Left cardiac atrium (tissue), 4 donors: Measurements from ENCODE around the gene GMDS. TPM values are rescaled to one million over a fixed set of nuclear protein-coding genes. Genes with fewer than 3 reads are reported as not detected.

Experiments used
- ATAC-seq, 2 donors: fragments of 200-7000 bp; cut with Tn5 transposase; one replicate each; pipeline ENCODE4 v1.9.1; 2020; ENCODE audit warnings: mild to moderate bottlenecking in 2 of 2, moderate library complexity in 2 of 2
- DNase-seq: peaks from one replicate; pipeline ENCODE4 v3.0.0-alpha.2; 2020
- intact Hi-C, 2 donors: fragments of 100-400 bp; cut with DNase I; formaldehyde crosslinking; loops; one replicate each; pipeline versions ENCODE4 v1.14.1 to v1.15.1; 2022 to 2023
- total RNA-seq, 2 donors: library from RNA; stranded (reverse); fragmentation: NEBNext Ultra II Directional; extraction: Animal tissue kit (Norgen Biotek cat#: 25700); gene quantifications; one replicate each; pipeline ENCODE4 v1.2.1, GENCODE V29; 2021
- donor health status: DM: no; HTN: yes; CAD: no.
- donor health status: DM: no; HTN: yes; CAD: no; lungs with severe emphysema.
- donor health status: DM: yes; HTN: yes; CAD: no.
- donor health status: Dilated cardiomyopathy.

Gene GMDS
- total RNA-seq, 2 donors from 2014 or later = 8.4 to 20.8 TPM

DNA sequence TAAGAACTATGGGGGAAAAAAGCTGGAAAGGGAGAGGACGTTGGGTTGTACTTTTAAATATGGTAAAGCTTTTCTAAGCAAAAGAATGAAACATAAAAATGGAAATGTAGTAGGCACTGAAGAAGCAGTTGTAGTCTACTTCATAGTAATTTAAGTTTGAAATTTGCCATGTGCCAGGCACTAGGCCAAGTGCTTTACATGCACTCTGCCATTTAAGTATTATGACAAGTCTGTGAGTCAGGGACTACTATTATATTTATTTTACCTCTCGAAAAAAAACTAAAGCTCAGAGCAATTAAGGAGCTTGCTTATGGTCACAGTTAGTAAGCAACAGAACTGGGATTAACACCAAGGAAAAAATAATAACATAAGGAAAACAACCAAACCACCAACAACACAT, 257.8 kb downstream of the GMDS start:
- ATAC-seq = no peak
- intact Hi-C loops = no loop called here
- DNase-seq = no peak

DNA sequence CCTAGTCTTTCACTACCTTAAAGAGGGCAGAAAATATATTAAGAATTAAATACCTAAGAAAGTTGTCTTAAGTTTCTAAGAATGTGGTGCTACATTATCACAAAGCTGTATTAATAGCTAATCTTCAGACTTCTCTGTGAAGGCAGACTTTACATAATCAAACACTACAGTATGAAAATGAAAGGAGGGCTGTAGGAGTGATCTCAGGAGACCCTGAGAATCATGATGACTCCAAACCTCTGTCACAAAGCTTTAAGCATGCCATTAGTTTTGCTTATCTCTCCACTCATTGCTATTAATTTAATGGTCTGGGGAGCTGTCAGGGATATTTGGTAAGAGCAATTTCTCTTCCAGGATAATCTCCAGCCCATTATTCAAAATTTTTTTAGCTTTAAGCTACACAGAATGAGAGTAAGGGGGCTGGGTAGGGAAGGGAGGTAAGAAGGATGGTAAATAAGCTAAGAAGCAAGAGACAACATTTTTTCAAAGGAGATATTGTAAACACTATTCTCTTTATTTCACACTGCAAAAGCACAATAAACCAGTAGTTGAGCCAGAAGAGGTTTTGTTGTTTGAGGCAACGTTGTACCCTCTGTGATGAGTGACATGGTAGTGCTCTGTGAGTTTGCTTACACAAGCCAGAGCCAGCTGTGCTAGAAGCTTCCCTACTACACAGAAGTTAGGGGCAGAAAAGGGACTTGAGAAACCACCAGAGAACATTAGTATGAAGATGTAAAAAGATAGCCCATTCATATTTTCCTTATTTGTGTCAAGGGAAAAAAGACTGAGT, 258.8 kb downstream of the GMDS start:
- intact Hi-C loops = no loop called here
- no peak for DNase-seq
- no peak for ATAC-seq

DNA sequence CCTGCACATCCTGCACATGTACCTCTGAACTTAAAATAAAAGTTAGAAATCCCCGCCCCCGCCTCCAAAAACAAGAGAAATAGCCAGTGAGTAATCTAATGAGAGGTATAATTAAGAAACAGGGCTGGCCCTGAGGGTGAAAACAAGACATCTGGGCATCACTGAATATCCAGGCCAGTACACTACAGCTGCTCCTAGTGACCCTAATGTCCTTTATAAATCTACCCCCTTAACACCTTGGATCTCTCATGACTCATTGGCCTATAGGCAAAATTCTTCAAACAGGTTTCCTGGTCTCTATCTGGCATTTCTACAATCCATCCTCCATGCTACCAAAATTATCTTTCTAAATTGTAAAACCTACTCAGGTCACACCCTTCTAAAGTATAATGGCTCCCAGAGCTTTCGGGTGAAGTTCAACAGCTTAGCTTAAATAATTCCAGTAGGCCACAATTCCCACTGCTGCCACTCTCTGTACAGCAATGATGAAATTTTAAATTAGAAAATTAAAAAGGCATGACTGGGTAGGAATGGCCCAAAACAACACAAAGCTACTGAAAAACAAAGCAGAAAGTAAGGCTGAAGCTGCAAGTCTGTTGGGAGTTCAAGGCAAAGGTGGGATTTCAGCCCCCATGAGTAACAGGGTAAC, 260.9 kb downstream of the GMDS start:
- ATAC-seq (no peak), DNase-seq (no peak)
- intact Hi-C loops = no loop called here

DNA sequence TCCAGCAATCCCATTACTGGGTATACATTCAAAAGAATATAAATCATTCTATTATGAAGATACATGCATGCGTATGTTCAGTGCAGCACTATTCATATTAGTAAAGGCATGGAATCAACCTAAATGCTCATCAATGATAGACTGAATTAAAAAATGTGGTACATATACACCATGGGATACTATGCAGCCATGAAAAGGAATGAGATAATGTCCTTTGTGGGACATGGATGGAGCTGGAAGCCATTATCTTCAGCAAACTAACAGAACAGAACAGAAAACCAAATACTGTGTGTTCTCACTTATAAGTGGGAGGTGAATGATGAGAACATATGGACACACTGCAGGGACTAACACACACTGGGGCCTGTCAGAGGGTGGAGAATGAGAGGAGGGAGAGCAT, 261.6 kb downstream of the GMDS start:
- ATAC-seq (no peak), DNase-seq (no peak)
- intact Hi-C loops = no loop called here

DNA sequence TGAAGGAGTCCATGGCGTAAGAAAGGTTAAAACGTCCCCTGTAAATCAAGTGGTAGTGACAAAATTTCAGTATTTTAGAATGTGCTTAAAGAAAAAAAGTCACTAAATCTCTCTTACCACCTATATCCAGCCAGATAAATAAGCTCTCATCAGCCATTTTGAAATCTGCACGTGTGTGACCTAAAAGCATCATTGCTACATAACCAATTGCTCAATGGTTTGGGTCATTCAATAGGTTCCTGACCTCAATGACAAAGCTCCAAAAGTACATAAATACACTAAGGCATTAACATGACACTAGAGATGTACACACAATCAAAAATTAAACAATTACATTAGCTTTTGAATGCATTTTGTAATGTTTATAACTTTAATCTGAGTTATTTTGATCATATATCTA, 272.4 kb downstream of the GMDS start:
- ATAC-seq (no peak), DNase-seq (no peak)
- intact Hi-C loops = no loop called here

DNA sequence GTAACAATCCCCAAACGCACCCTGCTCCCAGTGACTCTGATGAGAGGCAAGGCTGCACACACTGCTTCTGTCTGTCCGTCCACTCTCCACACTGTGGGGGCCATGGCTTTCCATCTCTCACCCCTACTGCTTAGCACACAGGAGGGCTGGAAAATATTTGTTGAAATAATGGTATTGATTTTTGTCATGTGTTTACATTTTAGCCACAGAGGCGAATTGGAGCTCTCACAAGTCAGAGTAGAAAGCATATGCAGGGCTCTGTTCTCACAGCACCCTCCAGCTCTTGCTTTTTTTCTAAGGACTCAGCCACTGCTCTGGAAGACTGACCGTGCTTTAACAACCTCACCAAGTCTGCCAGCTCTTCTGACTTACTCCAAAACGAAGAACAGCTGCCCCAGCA, 273.8 kb downstream of the GMDS start:
- DNase-seq = no peak
- intact Hi-C loops = no loop called here
- no peak for ATAC-seq

DNA sequence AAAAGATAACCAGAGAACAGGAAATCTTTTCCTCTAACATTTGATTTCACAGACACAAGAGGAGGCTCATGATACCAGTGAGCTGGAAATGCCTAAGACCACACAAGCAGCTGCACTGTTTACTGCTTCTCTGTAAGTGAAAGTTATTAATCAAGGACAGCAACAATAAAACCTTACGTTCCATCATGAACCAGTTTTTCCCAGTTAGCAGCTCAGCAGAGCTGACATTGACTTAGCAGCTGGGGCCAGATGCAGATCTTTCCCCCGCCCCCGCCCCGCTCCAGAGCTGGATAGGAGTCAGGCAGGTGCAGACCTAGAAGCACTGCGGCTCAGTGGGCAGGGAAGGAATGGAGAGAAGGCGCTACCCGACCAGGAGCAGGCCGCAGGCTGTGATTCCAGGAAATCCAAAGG, 275.2 kb downstream of the GMDS start:
- ATAC-seq = no peak
- intact Hi-C loops = no loop called here
- DNase-seq = no peak

DNA sequence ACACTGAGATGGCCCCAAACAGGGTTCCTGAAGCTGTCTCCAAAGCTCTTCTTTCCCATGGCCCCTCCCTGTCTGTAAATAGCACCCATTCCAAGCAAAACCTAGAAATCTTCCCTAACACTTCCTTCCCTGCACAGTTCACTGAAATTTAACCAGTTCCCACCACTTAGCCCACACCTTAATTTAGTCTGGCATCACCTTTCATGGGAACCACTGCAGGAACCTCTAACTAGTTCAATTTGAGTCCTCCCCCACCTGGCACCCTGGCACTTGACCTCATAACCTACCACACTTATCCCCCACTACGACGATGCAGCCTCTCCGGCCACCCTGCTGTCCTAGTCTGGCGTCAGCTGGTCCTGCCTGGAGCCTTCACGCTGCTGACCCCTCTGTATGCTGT, 278.7 kb downstream of the GMDS start:
- intact Hi-C loops = no loop called here
- ATAC-seq (no peak), DNase-seq (no peak)

DNA sequence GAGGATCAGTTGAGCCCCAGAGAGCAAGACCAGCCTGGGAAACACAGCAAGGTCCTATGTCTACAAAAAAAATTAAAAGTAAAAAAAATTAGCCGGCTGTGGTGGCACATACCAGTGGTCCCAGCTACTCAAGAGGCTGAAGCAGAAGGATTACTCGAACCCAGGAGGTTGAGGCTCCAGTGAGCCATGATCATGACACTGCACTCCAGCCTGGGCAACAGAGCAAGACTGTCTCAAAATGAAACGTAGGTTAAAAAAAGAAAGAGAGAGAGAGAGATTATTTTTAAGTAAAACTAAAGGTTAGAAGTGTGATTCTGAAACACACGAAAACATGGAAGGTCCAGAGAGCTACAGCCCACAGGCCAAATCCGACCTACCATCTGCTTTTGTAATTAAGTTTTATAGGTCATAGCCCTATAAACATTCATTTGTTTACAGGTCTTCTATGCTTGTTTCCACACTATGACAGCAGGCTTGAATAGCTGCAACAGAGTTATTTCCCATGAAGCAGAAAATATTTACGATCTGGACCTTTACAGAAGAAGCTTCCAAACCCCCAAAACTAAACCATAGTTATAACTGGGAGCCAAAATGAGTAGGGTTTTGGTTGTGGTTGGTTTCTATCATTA, 279.7 kb downstream of the GMDS start:
- ATAC-seq (no peak), DNase-seq (no peak)
- intact Hi-C loops = no loop called here

DNA sequence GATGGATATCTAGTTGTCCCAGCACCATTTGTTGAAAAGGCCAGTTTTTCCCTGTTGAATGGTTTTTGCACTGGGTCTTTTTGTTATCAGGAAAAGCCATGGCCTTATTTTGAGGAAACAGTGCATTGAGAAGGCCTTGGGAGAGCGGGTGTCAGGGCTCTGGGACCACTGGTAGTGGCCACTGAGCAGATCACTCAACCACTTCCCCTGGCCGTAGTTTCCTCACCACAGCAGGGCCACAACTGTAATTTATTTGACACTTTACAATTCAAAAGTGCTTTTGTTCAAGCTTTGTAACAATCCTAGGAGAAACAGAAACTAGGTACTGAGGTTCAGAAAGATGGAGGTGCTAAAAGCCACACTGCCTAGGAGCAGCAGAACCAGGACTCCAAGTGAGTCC, 281.8 kb downstream of the GMDS start:
- intact Hi-C loops = no loop called here
- DNase-seq = no peak
- ATAC-seq = no peak

DNA sequence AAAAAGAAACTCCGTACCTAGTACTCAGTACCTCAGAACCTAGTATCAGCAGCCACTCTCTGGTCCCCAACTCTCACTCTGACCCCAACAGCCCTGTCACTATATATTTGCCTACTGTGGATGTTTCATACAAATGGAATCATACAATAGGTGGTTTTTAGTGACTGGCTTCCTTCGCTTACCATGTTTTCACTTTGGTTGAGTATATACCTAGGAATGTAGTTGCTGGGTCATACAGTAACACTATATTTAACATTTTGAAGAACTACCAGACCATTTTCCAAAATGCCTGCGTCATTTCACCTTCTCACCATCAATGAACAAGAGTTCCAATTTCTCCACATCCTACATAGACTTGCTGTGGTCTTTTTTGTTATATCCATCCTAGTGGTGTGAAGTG, 283.2 kb downstream of the GMDS start:
- DNase-seq (no peak), ATAC-seq (no peak)
- intact Hi-C loops = no loop called here

DNA sequence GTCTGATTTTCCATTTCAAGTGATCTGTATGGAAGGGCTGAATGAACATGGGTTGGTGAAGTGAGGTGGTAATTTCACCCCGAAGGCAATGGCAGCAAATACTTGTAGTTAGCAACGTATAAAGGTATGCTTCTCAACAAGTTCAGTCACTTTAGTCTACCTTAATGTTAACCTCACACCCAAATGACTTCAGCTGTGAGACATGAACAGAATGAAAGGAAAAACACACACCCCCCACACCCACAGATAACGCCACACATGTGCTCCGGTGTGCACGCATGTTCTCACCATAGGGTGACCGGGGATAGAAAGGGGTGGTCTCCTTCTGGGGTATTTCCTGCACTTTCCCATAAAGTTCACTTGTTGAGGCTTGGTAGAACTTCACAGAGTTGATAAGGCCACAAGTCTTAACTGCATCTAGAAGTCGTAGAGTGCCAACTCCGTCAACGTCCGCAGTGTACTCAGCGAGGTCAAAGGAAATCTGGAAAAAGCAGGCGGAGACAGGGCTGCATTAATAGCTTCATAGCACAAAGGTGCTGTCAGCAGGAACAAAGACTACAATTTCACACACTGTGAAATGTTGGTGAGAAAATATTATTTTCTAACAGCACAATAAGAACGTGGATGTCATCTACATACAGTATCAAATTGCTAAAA, 284.8 kb downstream of the GMDS start:
- ATAC-seq (no peak), DNase-seq (no peak)
- intact Hi-C loops = no loop called here

DNA sequence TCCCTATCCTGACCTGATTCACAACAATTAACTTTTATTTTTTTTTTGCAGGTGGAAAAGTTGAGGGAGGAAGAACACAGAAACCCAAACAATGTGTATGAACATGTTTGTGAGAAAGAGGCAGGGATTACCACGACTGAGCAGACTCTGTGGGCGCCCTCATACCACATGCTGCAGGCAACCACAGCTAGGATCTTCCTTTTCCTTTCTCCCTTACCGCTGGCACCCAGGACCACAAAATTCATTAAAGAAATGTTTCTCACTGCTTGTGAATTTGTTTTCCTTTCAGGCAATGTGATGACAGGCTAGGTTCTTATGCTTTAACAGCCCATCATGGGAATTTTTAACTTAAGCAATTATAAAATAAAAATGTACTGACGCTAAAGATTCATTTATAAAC, 287.1 kb downstream of the GMDS start:
- ATAC-seq = no peak
- intact Hi-C loops = no loop called here
- no peak for DNase-seq

DNA sequence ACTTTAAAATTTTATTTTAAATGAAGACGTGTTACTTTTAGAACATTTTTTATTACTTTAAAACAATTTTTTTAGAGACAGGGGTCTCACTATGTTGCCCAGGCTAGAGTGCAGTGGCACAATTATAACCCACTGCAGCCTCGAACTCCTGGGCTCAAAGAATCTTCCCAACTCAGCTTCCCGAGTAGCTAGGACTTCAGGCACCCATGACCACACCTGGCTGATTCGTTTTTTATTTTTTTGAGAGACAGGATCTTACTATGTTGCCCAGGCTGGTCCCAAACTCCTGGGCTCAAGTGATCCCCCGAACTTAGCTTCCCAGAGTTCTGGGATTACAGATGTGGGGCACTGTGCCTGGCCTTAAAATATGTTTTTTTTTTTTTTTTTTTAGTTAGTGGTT, 287.7 kb downstream of the GMDS start:
- intact Hi-C loops = no loop called here
- ATAC-seq = no peak
- DNase-seq = no peak

DNA sequence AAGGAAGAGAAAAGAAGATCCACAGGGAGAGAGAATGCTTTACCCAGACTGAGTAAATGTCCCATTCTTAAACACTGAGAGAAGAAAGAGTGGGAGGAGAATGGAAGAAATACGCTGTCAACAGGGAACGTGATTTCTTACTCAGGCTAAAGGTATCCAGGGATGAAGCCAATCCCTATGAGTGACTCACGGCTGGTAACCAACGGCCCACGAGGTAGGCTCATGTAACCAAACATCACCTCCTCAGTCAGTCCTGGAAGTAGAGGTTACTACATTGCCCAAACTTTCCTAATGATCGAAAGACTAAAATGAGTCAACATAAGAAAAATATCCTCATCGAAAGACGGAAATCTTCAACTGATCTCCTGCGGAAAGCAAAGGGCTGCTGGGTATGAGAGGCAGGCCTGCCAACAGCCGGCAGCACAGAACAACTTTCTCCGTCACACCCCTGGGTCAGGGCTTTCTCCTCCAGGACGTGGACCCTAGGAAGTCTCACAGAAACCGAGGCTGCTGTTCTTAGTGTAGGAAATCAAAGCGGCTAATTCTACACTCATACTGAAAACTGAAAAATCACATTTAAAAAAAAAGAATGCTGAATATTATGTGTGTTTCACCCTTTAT, 292.6 kb downstream of the GMDS start:
- intact Hi-C loops = no loop called here
- DNase-seq (no peak), ATAC-seq (peak; percentile 61 to 98)

DNA sequence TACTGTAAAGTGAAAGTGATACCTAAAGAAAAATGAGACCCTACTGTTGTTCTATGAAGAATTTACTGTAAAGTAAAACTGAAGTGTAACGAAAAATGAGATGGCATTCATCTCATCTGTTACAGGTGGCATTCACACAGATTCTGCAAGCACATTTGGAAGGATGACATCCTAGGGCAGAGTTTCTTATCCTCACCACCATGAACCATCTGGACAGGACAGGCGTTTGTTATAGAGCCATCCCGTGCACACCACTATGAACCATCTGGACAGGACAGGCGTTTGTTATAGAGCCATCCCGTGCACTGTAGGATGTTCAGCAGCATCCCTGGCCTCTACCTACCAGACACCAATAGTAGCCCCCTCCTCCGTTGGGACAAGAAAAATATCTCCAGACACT, 294.8 kb downstream of the GMDS start:
- DNase-seq = no peak
- intact Hi-C loops = no loop called here
- ATAC-seq = no peak

DNA sequence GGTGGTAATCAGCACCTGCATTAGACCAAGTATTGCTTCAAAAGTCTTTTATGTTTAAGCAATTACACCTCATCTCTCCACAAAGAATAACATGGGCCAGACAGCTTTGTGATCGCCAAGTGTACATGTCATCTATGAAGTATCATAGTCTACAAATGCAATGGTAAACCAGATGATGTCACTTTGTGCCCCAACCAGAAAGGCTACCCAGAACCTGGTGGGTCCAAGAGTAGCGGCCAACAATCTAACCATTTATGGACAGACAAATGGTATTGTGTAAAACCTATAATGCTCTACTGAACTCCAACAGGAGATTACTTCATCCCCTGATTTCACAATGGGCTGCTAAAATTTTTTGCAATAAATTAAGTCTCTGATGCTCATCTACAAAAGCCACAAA, 295.9 kb downstream of the GMDS start:
- intact Hi-C loops = no loop called here
- ATAC-seq (no peak), DNase-seq (no peak)

DNA sequence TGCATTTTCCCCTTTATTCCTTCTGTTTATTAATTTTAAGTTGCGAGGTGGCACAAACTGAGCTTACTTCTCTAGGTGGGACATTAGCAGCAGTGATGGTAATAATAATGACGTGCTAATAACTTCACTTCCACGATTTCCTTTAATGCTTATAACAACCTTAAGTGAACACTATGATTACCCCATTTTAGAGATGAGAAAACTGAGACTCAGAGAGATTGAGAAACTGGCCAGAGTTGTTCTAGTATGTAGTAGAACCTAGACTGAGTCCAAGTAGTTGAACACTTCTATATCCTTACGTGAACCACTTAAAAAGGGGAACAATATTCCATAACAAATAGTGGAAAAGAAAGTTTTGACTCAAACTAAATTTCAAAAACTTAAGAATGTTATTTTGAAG, 297.5 kb downstream of the GMDS start:
- no peak for DNase-seq
- intact Hi-C loops = no loop called here
- no peak for ATAC-seq

DNA sequence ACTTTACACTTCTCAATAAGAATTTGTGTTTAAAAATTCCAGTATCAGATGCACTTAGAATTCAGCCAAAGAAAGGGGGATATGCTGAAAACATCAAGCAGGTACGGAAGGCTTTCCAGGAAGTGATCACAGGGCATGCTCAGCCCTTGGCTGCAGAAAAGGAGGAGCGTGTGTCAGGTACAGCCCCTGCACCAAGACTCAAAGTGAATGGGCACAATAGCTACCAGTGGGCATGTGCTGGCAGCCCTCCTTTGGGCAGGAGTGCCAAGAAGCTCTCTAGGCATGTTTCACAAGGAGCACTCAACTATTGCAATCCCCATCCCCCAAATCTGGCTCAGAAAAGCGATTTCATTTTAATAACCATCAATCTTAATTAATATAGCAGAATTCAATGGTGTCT, 298.8 kb downstream of the GMDS start:
- DNase-seq (no peak), ATAC-seq (no peak)
- intact Hi-C loops = no loop called here
